ENCODE results near the gene SEC24B. TPM values are rescaled to one million over a fixed set of nuclear protein-coding genes. Genes with fewer than 3 reads are reported as not detected.
"Not testable (repeated sequence)": the region's sequence is repeated elsewhere in the genome, so short reads cannot be mapped to it uniquely, and the experiment has no call there.

Gene SEC24B
- total RNA-seq, 4 donors from 2014 or later, result 34.8 to 41.0 (median 37.8) TPM

GRCh38 chr4:109545401-109545800 is 111.8 kb downstream of the SEC24B start:
- ATAC-seq (ENCODE audit: low FRiP score), result no peak
- TF ChIP-seq, protein P1, sequence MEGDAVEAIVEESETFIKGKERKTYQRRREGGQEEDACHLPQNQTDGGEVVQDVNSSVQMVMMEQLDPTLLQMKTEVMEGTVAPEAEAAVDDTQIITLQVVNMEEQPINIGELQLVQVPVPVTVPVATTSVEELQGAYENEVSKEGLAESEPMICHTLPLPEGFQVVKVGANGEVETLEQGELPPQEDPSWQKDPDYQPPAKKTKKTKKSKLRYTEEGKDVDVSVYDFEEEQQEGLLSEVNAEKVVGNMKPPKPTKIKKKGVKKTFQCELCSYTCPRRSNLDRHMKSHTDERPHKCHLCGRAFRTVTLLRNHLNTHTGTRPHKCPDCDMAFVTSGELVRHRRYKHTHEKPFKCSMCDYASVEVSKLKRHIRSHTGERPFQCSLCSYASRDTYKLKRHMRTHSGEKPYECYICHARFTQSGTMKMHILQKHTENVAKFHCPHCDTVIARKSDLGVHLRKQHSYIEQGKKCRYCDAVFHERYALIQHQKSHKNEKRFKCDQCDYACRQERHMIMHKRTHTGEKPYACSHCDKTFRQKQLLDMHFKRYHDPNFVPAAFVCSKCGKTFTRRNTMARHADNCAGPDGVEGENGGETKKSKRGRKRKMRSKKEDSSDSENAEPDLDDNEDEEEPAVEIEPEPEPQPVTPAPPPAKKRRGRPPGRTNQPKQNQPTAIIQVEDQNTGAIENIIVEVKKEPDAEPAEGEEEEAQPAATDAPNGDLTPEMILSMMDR (IDR thresholded peaks at IDR 0.05), result no peak
- DNase-seq (ENCODE audit: low spot score), result no peak

- DNase-seq (ENCODE audit: low spot score) (no peak), ATAC-seq (ENCODE audit: low FRiP score) (no peak)
- TF ChIP-seq, protein P1 (IDR thresholded peaks at IDR 0.05), result no peak
These were observed 113.8 kb downstream of the SEC24B start for GRCh38 chr4:109547394-109547793.

GRCh38 chr4:109548655-109549054 is 115.0 kb downstream of the SEC24B start:
- TF ChIP-seq, protein P1 (IDR thresholded peaks at IDR 0.05), result no peak
- DNase-seq (ENCODE audit: low spot score) (no peak), ATAC-seq (ENCODE audit: low FRiP score) (peak; percentile 73)

GRCh38 chr4:109552237-109552636 is 118.6 kb downstream of the SEC24B start:
- DNase-seq (ENCODE audit: low spot score) (no peak), ATAC-seq (ENCODE audit: low FRiP score) (no peak)
- TF ChIP-seq, protein P1 (IDR thresholded peaks at IDR 0.05), result no peak

DNA sequence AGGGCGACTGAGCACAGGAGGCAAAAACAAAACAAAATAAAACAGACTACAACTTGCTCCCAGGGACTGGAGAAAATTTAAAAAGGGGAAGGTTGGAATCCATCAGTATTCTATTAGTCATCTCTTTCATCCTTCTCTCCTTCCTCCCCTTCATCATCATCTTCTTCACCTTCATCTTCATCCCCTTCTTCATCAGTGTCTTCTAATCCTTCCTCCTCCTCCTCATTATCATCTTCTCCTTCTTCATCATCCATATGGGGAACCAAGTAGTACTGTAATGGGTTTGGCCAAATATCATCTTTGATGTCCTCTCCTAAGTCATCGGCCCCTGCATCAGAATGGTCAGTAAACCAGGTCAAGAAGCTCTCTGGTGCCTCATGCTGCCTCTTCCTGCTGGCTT is 119.5 kb downstream of the SEC24B start:
- DNase-seq (ENCODE audit: low spot score) (no peak), ATAC-seq (ENCODE audit: low FRiP score) (no peak)
- TF ChIP-seq, protein P1 (IDR thresholded peaks at IDR 0.05), result no peak

- DNase-seq (ENCODE audit: low spot score) (no peak), ATAC-seq (ENCODE audit: low FRiP score) (no peak)
- TF ChIP-seq, protein P1 (IDR thresholded peaks at IDR 0.05), result no peak
These were observed 121.4 kb downstream of the SEC24B start for GRCh38 chr4:109554971-109555370.

- TF ChIP-seq, protein P1 (IDR thresholded peaks at IDR 0.05), result no peak
- ATAC-seq (ENCODE audit: low FRiP score) (no peak), DNase-seq (ENCODE audit: low spot score) (no peak)
These were observed 123.8 kb downstream of the SEC24B start for GRCh38 chr4:109557433-109557832.

DNA sequence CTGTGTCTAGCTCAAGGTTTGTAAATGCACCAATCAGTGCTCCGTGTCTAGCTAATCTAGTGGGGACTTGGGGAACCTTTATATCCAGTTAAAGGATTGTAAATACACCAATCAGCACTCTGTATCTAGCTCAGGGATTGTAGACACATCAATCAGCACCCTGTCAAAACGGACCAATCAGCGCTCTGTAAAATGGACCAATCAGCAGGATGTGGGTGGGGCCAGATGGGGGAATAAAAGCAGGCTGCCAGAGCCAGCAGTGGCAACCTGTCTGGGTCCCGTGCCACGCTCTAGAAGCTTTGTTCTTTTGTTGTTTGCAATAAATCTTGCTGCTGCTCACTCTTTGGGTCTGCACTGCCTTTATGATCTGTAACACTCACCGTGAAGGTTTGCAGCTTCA is 124.5 kb downstream of the SEC24B start:
- not testable (repeated sequence) for DNase-seq (ENCODE audit: low spot score); ATAC-seq (ENCODE audit: low FRiP score)

All from omental fat pad (tissue), 4 donors.